WTC11 (cell line): Measurements from ENCODE around the gene ATXN1L. TPM values are rescaled to one million over a fixed set of nuclear protein-coding genes. Genes with fewer than 3 reads are reported as not detected.
A peak's percentile ranks its signal among the peaks of the same experiment; 100 is the strongest.

Experiments
- ATAC-seq: fragments of 200-7000 bp; cut with Tn5 transposase; 2 replicates; pipeline ENCODE4 v1.10.0; 2021; ENCODE audit warnings: mild to moderate bottlenecking, moderate library complexity
- CTCF ChIA-PET: fragments of 300-600 bp; sonication (Branson Sonifier 250); formaldehyde crosslinking; loops from one replicate; lab custom pipeline; 2021; ENCODE audit warnings: antibody characterized with exemption; lab: Charles Lee
- POLR2A ChIA-PET: fragments of 350-600 bp; sonication (Branson Sonifier 250); formaldehyde crosslinking; loops from one replicate; lab custom pipeline; 2021; ENCODE audit warnings: antibody characterized with exemption; lab: Charles Lee
- DNase-seq: peaks from one replicate; pipeline ENCODE4 v3.0.0; 2021; ENCODE audit warnings: low spot score
- H3K27ac Mint-ChIP-seq: 2 replicates; pipeline ENCODE4 v1.8.0; 2021; ENCODE audit warnings: mixed read lengths
- H3K27me3 Mint-ChIP-seq: 2 replicates; pipeline ENCODE4 v1.8.0; 2021; ENCODE audit warnings: low read depth, mild to moderate bottlenecking, moderate library complexity, mixed read lengths
- H3K36me3 Mint-ChIP-seq: 2 replicates; pipeline ENCODE4 v1.8.0; 2021; ENCODE audit warnings: mixed read lengths
- H3K4me1 Mint-ChIP-seq: 2 replicates; pipeline ENCODE4 v1.8.0; 2022; ENCODE audit warnings: mixed read lengths
- H3K4me3 Mint-ChIP-seq: 2 replicates; pipeline ENCODE4 v1.8.0; 2021; ENCODE audit warnings: mild to moderate bottlenecking, moderate library complexity, mixed read lengths
- H3K9me3 Mint-ChIP-seq: 2 replicates; pipeline ENCODE4 v1.8.0; 2021; ENCODE audit warnings: mixed read lengths
- FOXJ3 ChIP-seq: sonication (generic); formaldehyde crosslinking; IDR thresholded peaks from 2 replicates; pipeline ENCODE4 v1.9.0; 2021; ENCODE audit warnings: missing genetic modification reagents, mild to moderate bottlenecking, borderline replicate concordance
- HMGA2 ChIP-seq: fragments of 250-450 bp; sonication (Bioruptor Pico); IDR thresholded peaks from 2 replicates; pipeline ENCODE4 v1.4.0; 2021; ENCODE audit warnings: mild to moderate bottlenecking, moderate library complexity
- IRF2 ChIP-seq: sonication (generic); formaldehyde crosslinking; IDR thresholded peaks from 2 replicates; pipeline ENCODE4 v1.8.0; 2022; ENCODE audit warnings: low read depth, missing genetic modification reagents, borderline replicate concordance
- MXD4 ChIP-seq: fragments of 250-450 bp; sonication (Bioruptor Pico); IDR thresholded peaks from 2 replicates; pipeline ENCODE4 v1.8.0; 2021; ENCODE audit warnings: mild to moderate bottlenecking, moderate library complexity, borderline replicate concordance
- NFE2L1 ChIP-seq: sonication (generic); formaldehyde crosslinking; IDR thresholded peaks from 2 replicates; pipeline ENCODE4 v1.8.1; 2023; ENCODE audit warnings: missing genetic modification reagents
- NFYB ChIP-seq: sonication (generic); formaldehyde crosslinking; conservative IDR thresholded peaks from 2 replicates; pipeline ENCODE4 v1.8.0; 2022; ENCODE audit warnings: low read depth, missing genetic modification reagents
- RELA ChIP-seq: sonication (generic); formaldehyde crosslinking; IDR thresholded peaks from 2 replicates; pipeline ENCODE4 v1.8.1; 2022; ENCODE audit warnings: missing genetic modification reagents, mild to moderate bottlenecking, borderline replicate concordance
- TCF7 ChIP-seq: sonication (generic); formaldehyde crosslinking; IDR thresholded peaks from 2 replicates; pipeline ENCODE4 v1.8.0; 2022; ENCODE audit warnings: mild to moderate bottlenecking, low read depth, missing genetic modification reagents, moderate library complexity
- ZNF121 ChIP-seq: sonication (generic); formaldehyde crosslinking; IDR thresholded peaks from 2 replicates; pipeline ENCODE4 v1.8.0; 2023; ENCODE audit warnings: missing genetic modification reagents
- ZNF423 ChIP-seq: fragments of 250-450 bp; sonication (Bioruptor Pico); IDR thresholded peaks from 2 replicates; pipeline ENCODE4 v2.1.2; 2022; ENCODE audit warnings: mild to moderate bottlenecking, moderate library complexity
- total RNA-seq: library from RNA; stranded (reverse); gene quantifications from 3 replicates; pipeline ENCODE4 v1.2.3, GENCODE V29; 2021
- TF ChIP-seq, protein P1 (sequence below): sonication (generic); formaldehyde crosslinking; IDR thresholded peaks from 2 replicates; pipeline ENCODE4 v1.8.0; 2022; ENCODE audit warnings: mild to moderate bottlenecking, missing genetic modification reagents
- TF ChIP-seq, protein P2 (sequence below): sonication (generic); formaldehyde crosslinking; conservative IDR thresholded peaks from 2 replicates; pipeline ENCODE4 v1.8.1; 2022; ENCODE audit warnings: mild to moderate bottlenecking, missing genetic modification reagents
- TF ChIP-seq, protein P3 (sequence below): sonication (generic); formaldehyde crosslinking; IDR thresholded peaks from 2 replicates; pipeline ENCODE4 v1.8.0; 2023; ENCODE audit warnings: missing genetic modification reagents
- TF ChIP-seq, protein P4 (sequence below): sonication (generic); formaldehyde crosslinking; IDR thresholded peaks from 2 replicates; pipeline ENCODE4 v1.8.1; 2023; ENCODE audit warnings: mild to moderate bottlenecking, missing genetic modification reagents
- TF ChIP-seq, protein P5 (sequence below): sonication (generic); formaldehyde crosslinking; IDR thresholded peaks from 2 replicates; pipeline ENCODE4 v1.8.0; 2023; ENCODE audit warnings: missing genetic modification reagents, mild to moderate bottlenecking, borderline replicate concordance

The ATXN1L gene
- total RNA-seq, 1 experiment from 2014 or later = 23.2 TPM

DNA sequence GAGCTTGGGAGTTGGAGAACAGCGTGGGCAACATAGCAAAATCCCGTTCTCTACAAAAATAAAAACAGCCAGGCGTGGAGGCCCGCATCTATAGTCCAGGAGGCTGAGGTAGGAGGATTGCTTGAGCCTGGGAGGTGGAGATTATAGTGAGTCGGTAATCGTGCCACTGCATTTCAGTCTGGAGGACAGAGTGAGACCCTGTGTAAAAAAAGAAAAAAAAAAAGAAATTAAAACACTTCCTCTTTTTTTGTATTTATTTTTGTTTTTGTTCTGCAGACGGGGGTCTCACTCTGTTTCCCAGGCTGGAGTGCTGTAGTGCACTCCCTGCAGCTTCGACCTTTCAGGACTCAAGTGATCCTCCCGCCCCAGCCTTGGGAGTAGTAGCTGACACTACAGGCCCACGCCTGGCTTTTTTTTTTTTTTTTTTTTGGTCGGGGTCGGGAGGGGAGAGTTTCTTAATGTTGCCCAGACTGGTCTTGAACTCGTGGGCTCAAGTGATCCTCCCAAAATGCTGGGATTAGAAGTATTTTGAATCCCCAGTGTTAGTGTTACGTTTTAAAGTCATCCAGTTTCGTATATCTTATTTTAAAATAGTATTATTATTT lies 51.1 kb downstream of the ATXN1L start:
- DNase-seq (no peak), ATAC-seq (no peak)
- peaks cover 13% of the 10 kb centered on the region for H3K36me3 Mint-ChIP-seq
- H3K4me1 Mint-ChIP-seq = peaks cover 21% of the 10 kb centered on the region
- H3K27me3 Mint-ChIP-seq = no peaks in the 10 kb centered on the region
- POLR2A ChIA-PET = interaction anchor here (0.6 to 1.1 kb wide), 5 partner anchors 12 to 1779 kb away, joined by 3 to 5 read pairs (median 3); partner anchors contain the start of gene ZNF821
- peak overlapping the region; percentile 98 for H3K4me3 Mint-ChIP-seq
- H3K27ac Mint-ChIP-seq = peak overlapping the region; percentile 82
- CTCF ChIA-PET = interaction anchor here (0.6 to 3.6 kb wide), 3 partner anchors 13 to 65 kb away, joined by 3 to 27 read pairs (median 5); partner anchors contain the start of gene ZNF821
- no peak for TF ChIP-seq RELA
- TF ChIP-seq, protein P1, sequence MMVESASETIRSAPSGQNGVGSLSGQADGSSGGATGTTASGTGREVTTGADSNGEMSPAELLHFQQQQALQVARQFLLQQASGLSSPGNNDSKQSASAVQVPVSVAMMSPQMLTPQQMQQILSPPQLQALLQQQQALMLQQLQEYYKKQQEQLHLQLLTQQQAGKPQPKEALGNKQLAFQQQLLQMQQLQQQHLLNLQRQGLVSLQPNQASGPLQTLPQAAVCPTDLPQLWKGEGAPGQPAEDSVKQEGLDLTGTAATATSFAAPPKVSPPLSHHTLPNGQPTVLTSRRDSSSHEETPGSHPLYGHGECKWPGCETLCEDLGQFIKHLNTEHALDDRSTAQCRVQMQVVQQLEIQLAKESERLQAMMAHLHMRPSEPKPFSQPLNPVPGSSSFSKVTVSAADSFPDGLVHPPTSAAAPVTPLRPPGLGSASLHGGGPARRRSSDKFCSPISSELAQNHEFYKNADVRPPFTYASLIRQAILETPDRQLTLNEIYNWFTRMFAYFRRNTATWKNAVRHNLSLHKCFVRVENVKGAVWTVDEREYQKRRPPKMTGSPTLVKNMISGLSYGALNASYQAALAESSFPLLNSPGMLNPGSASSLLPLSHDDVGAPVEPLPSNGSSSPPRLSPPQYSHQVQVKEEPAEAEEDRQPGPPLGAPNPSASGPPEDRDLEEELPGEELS = no peak
- TF ChIP-seq, protein P2, sequence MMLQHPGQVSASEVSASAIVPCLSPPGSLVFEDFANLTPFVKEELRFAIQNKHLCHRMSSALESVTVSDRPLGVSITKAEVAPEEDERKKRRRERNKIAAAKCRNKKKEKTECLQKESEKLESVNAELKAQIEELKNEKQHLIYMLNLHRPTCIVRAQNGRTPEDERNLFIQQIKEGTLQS (CRISPR knock-in tag) = no peak
- no peak for TF ChIP-seq MXD4 (CRISPR knock-in tag)
- no peak for TF ChIP-seq HMGA2
- TF ChIP-seq, all 79 proteins: peak for 0
- no peaks in the 10 kb centered on the region for H3K9me3 Mint-ChIP-seq

DNA sequence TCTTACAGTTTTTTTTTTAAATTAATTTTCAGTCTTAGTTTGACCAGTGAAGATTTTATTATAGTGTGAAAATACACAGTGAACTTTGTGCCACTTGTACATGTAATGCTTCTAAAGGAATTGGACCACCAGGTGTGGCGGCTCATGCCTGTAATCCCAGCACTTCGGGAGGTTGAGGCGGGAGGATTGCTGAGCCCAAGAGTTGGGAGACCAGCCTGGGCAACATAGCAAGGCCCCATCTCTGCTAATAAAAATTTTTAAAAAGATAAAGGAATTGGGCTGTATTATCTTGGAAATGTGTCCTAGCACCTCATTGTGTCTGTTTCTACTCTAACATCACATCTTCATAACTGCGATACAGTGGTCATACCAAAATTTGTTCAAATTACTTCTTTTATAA lies 53.4 kb downstream of the ATXN1L start:
- ATAC-seq = no peak
- H3K27me3 Mint-ChIP-seq = no peaks in the 10 kb centered on the region
- no peak overlapping the region; the same call in 1 of the 2 replicates for H3K27ac Mint-ChIP-seq
- CTCF ChIA-PET = interaction anchor here (0.6 to 2.7 kb wide), 3 partner anchors 15 to 20 kb away, joined by 3 to 23 read pairs (median 6); partner anchors contain the start of gene ZNF821
- DNase-seq = no peak
- peaks cover 17% of the 10 kb centered on the region for H3K36me3 Mint-ChIP-seq
- POLR2A ChIA-PET = no interaction called here
- H3K4me1 Mint-ChIP-seq = peaks cover 17% of the 10 kb centered on the region
- no peaks in the 10 kb centered on the region for H3K9me3 Mint-ChIP-seq
- peak; percentile 62; the same call in 1 of the 2 replicates for TF ChIP-seq ZNF121 (CRISPR knock-in tag)
- TF ChIP-seq, protein P3, sequence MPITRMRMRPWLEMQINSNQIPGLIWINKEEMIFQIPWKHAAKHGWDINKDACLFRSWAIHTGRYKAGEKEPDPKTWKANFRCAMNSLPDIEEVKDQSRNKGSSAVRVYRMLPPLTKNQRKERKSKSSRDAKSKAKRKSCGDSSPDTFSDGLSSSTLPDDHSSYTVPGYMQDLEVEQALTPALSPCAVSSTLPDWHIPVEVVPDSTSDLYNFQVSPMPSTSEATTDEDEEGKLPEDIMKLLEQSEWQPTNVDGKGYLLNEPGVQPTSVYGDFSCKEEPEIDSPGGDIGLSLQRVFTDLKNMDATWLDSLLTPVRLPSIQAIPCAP (CRISPR knock-in tag) = no peak
- H3K4me3 Mint-ChIP-seq = no peak overlapping the region

DNA sequence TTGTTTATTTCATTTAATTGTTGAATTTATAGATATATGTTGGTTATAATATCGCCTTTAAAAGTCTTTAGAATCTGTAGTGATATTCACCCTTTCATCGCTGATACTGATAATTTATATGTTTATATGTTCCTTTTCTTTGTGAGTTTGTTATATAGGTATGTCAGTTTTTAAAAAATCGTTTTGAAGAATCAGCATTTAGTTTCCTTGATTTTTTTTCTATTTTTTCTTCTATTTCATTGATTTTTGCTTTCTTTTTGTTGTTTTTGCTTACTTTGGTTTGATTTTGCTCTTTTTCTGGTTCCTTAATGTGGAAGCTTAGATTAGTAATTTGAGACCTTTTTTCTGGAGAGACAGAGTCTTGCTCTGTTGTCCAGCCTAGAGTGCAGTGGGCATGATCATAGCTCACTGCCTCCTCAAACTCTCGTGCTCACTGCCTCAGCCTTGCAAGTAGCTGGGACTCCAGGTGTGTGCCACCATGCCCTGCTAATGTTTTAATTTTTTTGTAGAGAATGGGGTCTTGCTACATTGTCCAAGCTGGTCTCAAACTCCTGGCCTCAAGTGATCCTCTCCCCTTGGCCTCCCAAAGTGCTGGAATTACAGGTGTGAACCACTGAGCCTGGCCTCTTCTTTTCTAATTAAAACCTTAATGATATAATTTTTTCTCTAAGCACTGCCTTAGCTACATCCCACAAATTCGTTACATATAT lies 57.0 kb downstream of the ATXN1L start:
- H3K4me1 Mint-ChIP-seq = peaks cover 29% of the 10 kb centered on the region
- ChIA-PET CTCF (interaction anchor here (0.7 kb wide), 1 partner anchor 59 kb away, joined by 3 read pairs; no protein-coding TSS in a partner anchor), POLR2A (no interaction called here)
- H3K36me3 Mint-ChIP-seq = peaks cover 10% of the 10 kb centered on the region
- TF ChIP-seq ZNF423 (CRISPR knock-in tag) = no peak
- TF ChIP-seq ZNF121 (CRISPR knock-in tag) = peak; percentile 89
- TF ChIP-seq NFE2L1 (CRISPR knock-in tag) = no peak
- no peak overlapping the region for H3K27ac Mint-ChIP-seq
- ATAC-seq (no peak), DNase-seq (no peak)
- no peaks in the 10 kb centered on the region for H3K9me3 Mint-ChIP-seq
- no peaks in the 10 kb centered on the region for H3K27me3 Mint-ChIP-seq
- no peak overlapping the region for H3K4me3 Mint-ChIP-seq

DNA sequence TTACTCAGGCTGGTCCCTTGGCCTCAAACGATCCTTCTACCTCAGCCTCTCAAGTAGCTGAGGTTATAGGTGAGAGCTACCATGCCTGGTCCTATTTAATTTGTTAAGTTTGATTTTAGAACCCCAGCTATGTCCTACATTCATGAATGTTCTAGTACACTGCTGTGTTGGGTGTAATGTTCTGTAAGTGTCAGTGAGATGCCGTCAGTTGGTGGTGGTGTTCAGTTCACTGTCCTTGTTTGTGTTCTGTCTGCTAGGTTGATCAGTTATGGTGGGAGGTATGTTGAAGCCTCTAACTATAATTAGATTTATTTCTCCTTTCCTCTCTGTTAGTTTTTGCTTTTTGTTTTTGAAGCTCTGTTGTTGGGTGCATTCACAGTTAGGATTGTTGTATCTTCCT lies 57.8 kb downstream of the ATXN1L start:
- DNase-seq = no peak
- ChIA-PET CTCF (interaction anchor here (0.7 kb wide), 1 partner anchor 58 kb away, joined by 3 read pairs; no protein-coding TSS in a partner anchor), POLR2A (no interaction called here)
- Mint-ChIP-seq H3K4me3 (no peak overlapping the region), H3K4me1 (peaks cover 37% of the 10 kb centered on the region), H3K27ac (peak overlapping the region; percentile 81; the same call in 1 of the 2 replicates), H3K9me3 (no peaks in the 10 kb centered on the region), H3K36me3 (peaks cover 13% of the 10 kb centered on the region), H3K27me3 (no peaks in the 10 kb centered on the region)
- no peak for ATAC-seq
- TF ChIP-seq FOXJ3 (CRISPR knock-in tag) (no peak), NFYB (CRISPR knock-in tag) (no peak), IRF2 (CRISPR knock-in tag) (no peak), ZNF423 (CRISPR knock-in tag) (no peak), TCF7 (CRISPR knock-in tag) (no peak)
- TF ChIP-seq, protein P4, sequence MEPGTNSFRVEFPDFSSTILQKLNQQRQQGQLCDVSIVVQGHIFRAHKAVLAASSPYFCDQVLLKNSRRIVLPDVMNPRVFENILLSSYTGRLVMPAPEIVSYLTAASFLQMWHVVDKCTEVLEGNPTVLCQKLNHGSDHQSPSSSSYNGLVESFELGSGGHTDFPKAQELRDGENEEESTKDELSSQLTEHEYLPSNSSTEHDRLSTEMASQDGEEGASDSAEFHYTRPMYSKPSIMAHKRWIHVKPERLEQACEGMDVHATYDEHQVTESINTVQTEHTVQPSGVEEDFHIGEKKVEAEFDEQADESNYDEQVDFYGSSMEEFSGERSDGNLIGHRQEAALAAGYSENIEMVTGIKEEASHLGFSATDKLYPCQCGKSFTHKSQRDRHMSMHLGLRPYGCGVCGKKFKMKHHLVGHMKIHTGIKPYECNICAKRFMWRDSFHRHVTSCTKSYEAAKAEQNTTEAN (CRISPR knock-in tag) = no peak
- TF ChIP-seq, protein P2 (CRISPR knock-in tag) = no peak
- TF ChIP-seq, protein P5, sequence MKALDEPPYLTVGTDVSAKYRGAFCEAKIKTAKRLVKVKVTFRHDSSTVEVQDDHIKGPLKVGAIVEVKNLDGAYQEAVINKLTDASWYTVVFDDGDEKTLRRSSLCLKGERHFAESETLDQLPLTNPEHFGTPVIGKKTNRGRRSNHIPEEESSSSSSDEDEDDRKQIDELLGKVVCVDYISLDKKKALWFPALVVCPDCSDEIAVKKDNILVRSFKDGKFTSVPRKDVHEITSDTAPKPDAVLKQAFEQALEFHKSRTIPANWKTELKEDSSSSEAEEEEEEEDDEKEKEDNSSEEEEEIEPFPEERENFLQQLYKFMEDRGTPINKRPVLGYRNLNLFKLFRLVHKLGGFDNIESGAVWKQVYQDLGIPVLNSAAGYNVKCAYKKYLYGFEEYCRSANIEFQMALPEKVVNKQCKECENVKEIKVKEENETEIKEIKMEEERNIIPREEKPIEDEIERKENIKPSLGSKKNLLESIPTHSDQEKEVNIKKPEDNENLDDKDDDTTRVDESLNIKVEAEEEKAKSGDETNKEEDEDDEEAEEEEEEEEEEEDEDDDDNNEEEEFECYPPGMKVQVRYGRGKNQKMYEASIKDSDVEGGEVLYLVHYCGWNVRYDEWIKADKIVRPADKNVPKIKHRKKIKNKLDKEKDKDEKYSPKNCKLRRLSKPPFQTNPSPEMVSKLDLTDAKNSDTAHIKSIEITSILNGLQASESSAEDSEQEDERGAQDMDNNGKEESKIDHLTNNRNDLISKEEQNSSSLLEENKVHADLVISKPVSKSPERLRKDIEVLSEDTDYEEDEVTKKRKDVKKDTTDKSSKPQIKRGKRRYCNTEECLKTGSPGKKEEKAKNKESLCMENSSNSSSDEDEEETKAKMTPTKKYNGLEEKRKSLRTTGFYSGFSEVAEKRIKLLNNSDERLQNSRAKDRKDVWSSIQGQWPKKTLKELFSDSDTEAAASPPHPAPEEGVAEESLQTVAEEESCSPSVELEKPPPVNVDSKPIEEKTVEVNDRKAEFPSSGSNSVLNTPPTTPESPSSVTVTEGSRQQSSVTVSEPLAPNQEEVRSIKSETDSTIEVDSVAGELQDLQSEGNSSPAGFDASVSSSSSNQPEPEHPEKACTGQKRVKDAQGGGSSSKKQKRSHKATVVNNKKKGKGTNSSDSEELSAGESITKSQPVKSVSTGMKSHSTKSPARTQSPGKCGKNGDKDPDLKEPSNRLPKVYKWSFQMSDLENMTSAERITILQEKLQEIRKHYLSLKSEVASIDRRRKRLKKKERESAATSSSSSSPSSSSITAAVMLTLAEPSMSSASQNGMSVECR (CRISPR knock-in tag) = no peak
